GM12878 (cell line): ENCODE measurements around the gene GRAMD1B. TPM values are rescaled to one million over a fixed set of nuclear protein-coding genes. Genes with fewer than 3 reads are reported as not detected.

ENCODE experiments used
- ATAC-seq: fragments of 200-7000 bp; cut with Tn5 transposase; 3 replicates; pipeline ENCODE4 v1.9.1; 2020; ENCODE audit warnings: mild to moderate bottlenecking, moderate library complexity
- BruUV-seq: library from RNA; stranded (reverse); fragments of 400-500 nt; replicated peaks from 2 replicates; lab custom pipeline; 2021; lab: Mats Ljungman, UMichigan
- CTCF ChIA-PET: fragments of 300-600 bp; sonication (Branson Sonifier 250); formaldehyde crosslinking; extraction: SDS; loops from one replicate; lab custom pipeline; 2021; ENCODE audit warnings: inconsistent platforms; lab: Yijun Ruan, JAX
- POLR2A ChIA-PET: fragments of 350-600 bp; formaldehyde crosslinking; extraction: SDS; loops from one replicate; lab custom pipeline; 2021; ENCODE audit warnings: inconsistent platforms; lab: Charles Lee
- RAD21 ChIA-PET: fragments of 300-600 bp; sonication (Branson Sonifier 250); formaldehyde crosslinking; loops from one replicate; lab custom pipeline; 2023; ENCODE audit warnings: antibody characterized with exemption; ENCODE audit not compliant: unreplicated experiment; lab: Charles Lee
- SMC1A ChIA-PET: fragments of 300-600 bp; sonication (Branson Sonifier 250); formaldehyde crosslinking; loops from one replicate; lab custom pipeline; 2023; ENCODE audit not compliant: unreplicated experiment, uncharacterized antibody; lab: Charles Lee
- DNase-seq: peaks from one replicate; pipeline ENCODE4 v3.0.0-alpha.2; 2011; ENCODE audit warnings: low read depth, low spot score
- FAIRE-seq: peaks from 3 replicates; lab custom pipeline; 2011; peaks lifted over from hg19 to GRCh38; lab: Jason Lieb, UNC
- H2AFZ ChIP-seq: 2 replicates; pipeline ENCODE4 v1.6.0; 2011; ENCODE audit warnings: low read depth, low read length, control low read depth; ENCODE audit not compliant: control insufficient read depth
- H3K27ac ChIP-seq: 2 replicates; pipeline ENCODE4 v1.5.1; 2011; ENCODE audit warnings: control low read depth; ENCODE audit not compliant: control insufficient read depth, insufficient read depth
- H3K27me3 ChIP-seq, 2 experiments: replicated peaks in 1 of 2; 2 replicates each; pipeline versions ENCODE4 v1.6.0 to v1.6.1; 2011; ENCODE audit warnings: low read length in 1 of 2; ENCODE audit not compliant: control insufficient read depth in 2 of 2, insufficient read depth in 2 of 2
- H3K36me3 ChIP-seq, 2 experiments: 2 replicates each; pipeline ENCODE4 v1.5.1; 2011; ENCODE audit warnings: low read length in 1 of 2; ENCODE audit not compliant: control insufficient read depth in 2 of 2, insufficient read depth in 2 of 2
- H3K4me1 ChIP-seq: 2 replicates; pipeline ENCODE4 v1.6.1; 2011; ENCODE audit warnings: mild to moderate bottlenecking, low read length, moderate library complexity, mixed read lengths; ENCODE audit not compliant: control insufficient read depth, insufficient read depth
- H3K4me2 ChIP-seq: 2 replicates; pipeline ENCODE4 v1.6.0; 2011; ENCODE audit warnings: control low read depth; ENCODE audit not compliant: control insufficient read depth, insufficient read depth
- H3K4me3 ChIP-seq: fragments of 200-600 bp; sonication (generic); 2 replicates; pipeline ENCODE4 v1.5.1; 2016
- H3K79me2 ChIP-seq: 2 replicates; pipeline ENCODE4 v1.6.0; 2011; ENCODE audit warnings: low read length; ENCODE audit not compliant: control insufficient read depth, insufficient read depth
- H3K9ac ChIP-seq: 2 replicates; pipeline ENCODE4 v1.8.0; 2011; ENCODE audit warnings: low read length, control low read depth, mixed read lengths; ENCODE audit not compliant: control insufficient read depth, insufficient read depth
- H3K9me3 ChIP-seq: replicated peaks from 3 replicates; pipeline ENCODE4 v1.5.1; 2011; ENCODE audit warnings: mild to moderate bottlenecking, low read length; ENCODE audit not compliant: control insufficient read depth, insufficient read depth
- H4K20me1 ChIP-seq: 2 replicates; pipeline ENCODE4 v1.6.0; 2011; ENCODE audit not compliant: control insufficient read depth, insufficient read depth
- ASH2L ChIP-seq: fragments of 300-600, 200-600 bp; sonication (generic); IDR thresholded peaks from 2 replicates; pipeline ENCODE4 v1.6.1; 2017; ENCODE audit warnings: low read depth, mild to moderate bottlenecking, borderline replicate concordance
- BRCA1 ChIP-seq: IDR thresholded peaks from 2 replicates; pipeline ENCODE4 v1.6.1; 2011; ENCODE audit warnings: low read depth, low read length, improper control_type of control experiment
- CHD2 ChIP-seq: IDR thresholded peaks from 2 replicates; pipeline ENCODE4 v1.6.1; 2011; ENCODE audit warnings: low read depth, low read length, improper control_type of control experiment, borderline replicate concordance
- EED ChIP-seq: sonication (generic); IDR thresholded peaks from 2 replicates; pipeline ENCODE4 v1.6.1; 2016; ENCODE audit warnings: antibody characterized with exemption, low read depth
- IKZF1 ChIP-seq: fragments of 450-650 bp; conservative IDR thresholded peaks from 2 replicates; pipeline ENCODE4 v1.6.1; 2017; ENCODE audit warnings: antibody characterized with exemption, mild to moderate bottlenecking
- NFIC ChIP-seq: IDR thresholded peaks from 2 replicates; pipeline ENCODE4 v1.6.1; 2012; ENCODE audit warnings: low read depth, mild to moderate bottlenecking, inconsistent platforms, low read length, moderate library complexity
- PKNOX1 ChIP-seq: fragments of 450-650 bp; IDR thresholded peaks from 2 replicates; pipeline ENCODE4 v1.6.1; 2016; ENCODE audit warnings: mild to moderate bottlenecking
- PML ChIP-seq: IDR thresholded peaks from 2 replicates; pipeline ENCODE4 v1.6.1; 2012; ENCODE audit warnings: low read length, inconsistent platforms
- RBBP5 ChIP-seq: fragments of 200-600 bp; sonication (generic); conservative IDR thresholded peaks from 2 replicates; pipeline ENCODE4 v1.6.1; 2016
- RCOR1 ChIP-seq: conservative IDR thresholded peaks from 2 replicates; pipeline ENCODE4 v1.6.1; 2012; ENCODE audit warnings: low read depth, low read length, improper control_type of control experiment
- SPI1 ChIP-seq: IDR thresholded peaks from 2 replicates; pipeline ENCODE4 v1.6.1; 2011; ENCODE audit warnings: low read depth, mild to moderate bottlenecking, low read length, moderate library complexity, borderline replicate concordance; ENCODE audit not compliant: insufficient read depth
- USF1 ChIP-seq: IDR thresholded peaks from 2 replicates; pipeline ENCODE4 v1.6.1; 2011; ENCODE audit warnings: borderline replicate concordance, low read depth, mild to moderate bottlenecking, moderate library complexity, mixed read lengths, low read length; ENCODE audit not compliant: insufficient read depth; ENCODE audit errors: extremely low read length
- ZZZ3 ChIP-seq: IDR thresholded peaks from 2 replicates; pipeline ENCODE4 v1.6.1; 2011; ENCODE audit warnings: low read depth; ENCODE audit not compliant: control insufficient read depth, insufficient read length
- WGBS: methylation state at CpG from one replicate; pipeline ENCODE4 v1.1.6; 2016; ENCODE audit warnings: low lambda C conversion rate; ENCODE audit not compliant: insufficient replicate concordance, insufficient coverage; ENCODE audit errors: missing lambda C conversion rate; 5-methylcytosine and 5-hydroxymethylcytosine counted together
- in situ Hi-C: fragments of 300-500 bp; cut with MboI; formaldehyde crosslinking; loops from 9 replicates; pipeline ENCODE4 v1.14.3; 2018; ENCODE audit warnings: mixed read lengths
- intact Hi-C: fragments of 100-400 bp; cut with micrococcal nuclease; formaldehyde crosslinking; loops from one replicate; pipeline ENCODE4 v1.14.2; 2022; ENCODE audit not compliant: unreplicated experiment
- polyA plus RNA-seq, 11 experiments: library from polyadenylated mRNA; depleted of rRNA in 4 of 11; unstranded in 6 of 11; stranded (reverse) in 5 of 11; fragments of >200 nt; fragmentation: Nextera tagmentation in 4 of 11; fragmentation: Illumina TruSeq in 1 of 11; extraction: Ambion mirVana in 4 of 11; extraction: Trizol in 1 of 11; gene quantifications; 1 replicate in 1 of 11; 2 replicates in 10 of 11; pipeline versions ENCODE4 v1.2.1 to v1.2.3, GENCODE V29; 2011 to 2016; ENCODE audit warnings: inconsistent platforms in 2 of 11, missing spikeins in 2 of 11, low read depth in 1 of 11
- total RNA-seq, 4 experiments: library from RNA; depleted of rRNA in 3 of 4; stranded (reverse); fragments of >200 nt in 3 of 4; fragmentation: Illumina TruSeq in 1 of 4; extraction: Trizol in 1 of 4; gene quantifications; 2 replicates each; pipeline versions ENCODE4 v1.2.1 to v1.2.3, GENCODE V29; 2013 to 2021
- TF ChIP-seq, protein P1 (sequence below): IDR thresholded peaks from 2 replicates; pipeline ENCODE4 v1.6.1; 2012; ENCODE audit warnings: low read length, inconsistent platforms
- TF ChIP-seq, protein P2 (sequence below): fragments of 150-350 bp; IDR thresholded peaks from 2 replicates; pipeline ENCODE4 v1.6.1; 2014; ENCODE audit warnings: mild to moderate bottlenecking, low read depth, low read length

GRAMD1B gene
- total and polyA plus RNA-seq, 10 of the 15 experiments (the other 5 are each of a cell fraction or from before 2014, with no cell fraction given): 1.9 to 49.1 (median 26.9) TPM

DNA sequence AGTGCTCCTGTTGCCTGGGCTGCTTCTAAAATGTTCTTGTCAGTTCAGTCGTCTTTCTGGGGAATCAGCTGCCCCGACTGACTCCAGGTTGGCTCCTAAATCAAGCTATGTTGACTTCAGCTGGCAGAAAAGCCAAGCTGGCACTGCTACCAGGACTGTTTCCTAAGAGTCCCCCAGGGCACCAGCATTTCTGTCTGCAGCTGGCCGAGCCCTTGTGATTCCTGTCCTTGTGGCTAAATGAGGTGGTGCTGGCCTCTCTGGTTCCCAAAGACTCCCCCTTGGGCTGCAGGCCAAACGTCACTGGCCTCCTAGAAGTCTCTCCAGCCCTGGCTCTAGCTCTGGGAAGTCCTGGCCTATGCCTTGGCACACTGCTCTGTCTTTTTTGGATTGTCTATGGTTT lies 31.1 kb downstream of the GRAMD1B start:
- ChIA-PET CTCF (interaction anchor here (3.3 to 4.2 kb wide), 2 partner anchors 17 to 54 kb away, joined by 10 to 18 read pairs; no protein-coding TSS in a partner anchor), SMC1A (interaction anchor here (0.7 to 1.7 kb wide), 4 partner anchors 17 to 80 kb away, joined by 3 to 11 read pairs (median 4); no protein-coding TSS in a partner anchor), RAD21 (interaction anchor here (0.6 to 2.2 kb wide), 4 partner anchors 10 to 203 kb away, joined by 3 to 8 read pairs (median 3); no protein-coding TSS in a partner anchor), POLR2A (interaction anchor here (0.6 to 0.9 kb wide), 2 partner anchors 54 to 1341 kb away, joined by 5 to 6 read pairs; no protein-coding TSS in a partner anchor)
- Histone ChIP-seq H4K20me1 (no peaks in the 10 kb centered on the region), H3K36me3 (peaks cover 0 to 2% of the 10 kb centered on the region in 2 experiments; a peak in 3 of 4 replicates), H3K9ac (no peak overlapping the region), H3K79me2 (no peaks in the 10 kb centered on the region), H3K4me2 (no peak overlapping the region), H3K4me3 (no peak overlapping the region), H3K27me3 (no peaks in the 10 kb centered on the region), H3K4me1 (peaks cover 8% of the 10 kb centered on the region; the same call in 1 of the 2 replicates), H2AFZ (no peak overlapping the region), H3K27ac (no peak overlapping the region), H3K9me3 (no peaks in the 10 kb centered on the region)
- 25% methylated on average over 4 of the region's 4 CpGs for WGBS
- in situ Hi-C loops (no loop called here), intact Hi-C loops (no loop called here)
- DNase-seq (no peak), FAIRE-seq (no peak), ATAC-seq (no peak)
- no TSS peak for BruUV-seq
- TF ChIP-seq, protein P1, sequence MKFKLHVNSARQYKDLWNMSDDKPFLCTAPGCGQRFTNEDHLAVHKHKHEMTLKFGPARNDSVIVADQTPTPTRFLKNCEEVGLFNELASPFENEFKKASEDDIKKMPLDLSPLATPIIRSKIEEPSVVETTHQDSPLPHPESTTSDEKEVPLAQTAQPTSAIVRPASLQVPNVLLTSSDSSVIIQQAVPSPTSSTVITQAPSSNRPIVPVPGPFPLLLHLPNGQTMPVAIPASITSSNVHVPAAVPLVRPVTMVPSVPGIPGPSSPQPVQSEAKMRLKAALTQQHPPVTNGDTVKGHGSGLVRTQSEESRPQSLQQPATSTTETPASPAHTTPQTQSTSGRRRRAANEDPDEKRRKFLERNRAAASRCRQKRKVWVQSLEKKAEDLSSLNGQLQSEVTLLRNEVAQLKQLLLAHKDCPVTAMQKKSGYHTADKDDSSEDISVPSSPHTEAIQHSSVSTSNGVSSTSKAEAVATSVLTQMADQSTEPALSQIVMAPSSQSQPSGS: no peak
- TF ChIP-seq PKNOX1: no peak
- no peak for TF ChIP-seq USF1
- TF ChIP-seq RCOR1: no peak
- TF ChIP-seq IKZF1: no peak
- TF ChIP-seq ASH2L: no peak
- TF ChIP-seq CHD2: no peak
- TF ChIP-seq ZZZ3: no peak
- no peak for TF ChIP-seq SPI1
- no peak for TF ChIP-seq BRCA1
- TF ChIP-seq, protein P2, sequence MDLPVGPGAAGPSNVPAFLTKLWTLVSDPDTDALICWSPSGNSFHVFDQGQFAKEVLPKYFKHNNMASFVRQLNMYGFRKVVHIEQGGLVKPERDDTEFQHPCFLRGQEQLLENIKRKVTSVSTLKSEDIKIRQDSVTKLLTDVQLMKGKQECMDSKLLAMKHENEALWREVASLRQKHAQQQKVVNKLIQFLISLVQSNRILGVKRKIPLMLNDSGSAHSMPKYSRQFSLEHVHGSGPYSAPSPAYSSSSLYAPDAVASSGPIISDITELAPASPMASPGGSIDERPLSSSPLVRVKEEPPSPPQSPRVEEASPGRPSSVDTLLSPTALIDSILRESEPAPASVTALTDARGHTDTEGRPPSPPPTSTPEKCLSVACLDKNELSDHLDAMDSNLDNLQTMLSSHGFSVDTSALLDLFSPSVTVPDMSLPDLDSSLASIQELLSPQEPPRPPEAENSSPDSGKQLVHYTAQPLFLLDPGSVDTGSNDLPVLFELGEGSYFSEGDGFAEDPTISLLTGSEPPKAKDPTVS: no peak
- TF ChIP-seq EED: no peak
- no peak for TF ChIP-seq RBBP5
- no peak for TF ChIP-seq PML
- no peak for TF ChIP-seq NFIC
